GM18907 (cell line): ENCODE measurements around the gene TBCEL.

Source experiments
- ATAC-seq: cut with Tn5 transposase; IDR thresholded peaks from one replicate; pipeline ENCODE4 v1.9.1; 2021; ENCODE audit warnings: mild to moderate bottlenecking, moderate library complexity; ENCODE audit not compliant: unreplicated experiment

The TBCEL gene

GRCh38 chr11:121132211-121132976 lies 108.5 kb downstream of the TBCEL start:
- ATAC-seq, result no peak

DNA sequence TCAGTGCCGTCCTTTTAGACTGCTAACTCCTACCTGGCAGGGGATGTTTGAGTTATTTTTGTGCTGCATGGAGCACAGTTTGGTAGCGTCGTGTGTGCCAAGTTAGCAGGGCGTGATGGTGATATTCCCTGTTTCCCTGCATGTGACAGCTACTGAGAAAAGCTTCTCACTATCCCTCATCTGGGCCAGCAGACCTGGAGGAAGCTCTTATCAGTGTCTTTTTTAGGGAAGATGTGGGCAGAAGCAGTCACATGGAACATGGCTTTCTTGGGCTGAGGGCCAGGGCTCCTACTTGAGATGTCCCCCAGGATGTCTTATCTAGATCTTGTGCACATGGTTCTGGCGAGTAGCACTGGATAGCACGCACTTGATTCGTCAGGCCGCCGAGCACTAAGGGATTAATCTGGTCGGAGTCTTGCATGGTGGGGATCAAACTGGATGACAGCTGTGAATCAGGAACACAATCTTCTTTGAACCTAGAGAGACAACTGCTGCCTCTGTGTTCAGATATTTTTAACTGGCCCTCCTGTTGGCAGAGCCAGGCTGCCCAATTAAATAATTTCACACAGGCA lies 110.9 kb downstream of the TBCEL start:
- ATAC-seq, result no peak

GRCh38 chr11:121137005-121137404 lies 113.1 kb downstream of the TBCEL start:
- no peak for ATAC-seq

DNA sequence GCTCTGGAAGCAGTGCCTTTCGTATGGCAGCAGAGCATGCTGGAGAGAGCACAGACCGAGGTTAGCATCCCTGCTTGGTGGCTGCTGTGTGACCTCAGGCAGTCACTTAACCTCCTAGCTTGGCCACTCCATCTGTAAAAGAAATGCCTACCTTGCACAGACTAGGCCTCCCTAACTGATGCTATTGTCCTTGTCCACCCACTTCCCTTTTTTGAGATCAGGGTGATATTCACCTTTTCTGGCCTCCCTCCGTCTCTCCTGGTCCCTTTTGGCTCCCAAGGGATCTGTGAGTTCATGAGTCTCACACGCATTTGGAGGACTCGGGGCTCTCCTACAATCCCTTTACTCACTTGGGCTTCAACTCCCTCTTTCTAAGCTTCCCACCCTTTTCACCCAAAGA lies 114.4 kb downstream of the TBCEL start:
- ATAC-seq, result no peak

DNA sequence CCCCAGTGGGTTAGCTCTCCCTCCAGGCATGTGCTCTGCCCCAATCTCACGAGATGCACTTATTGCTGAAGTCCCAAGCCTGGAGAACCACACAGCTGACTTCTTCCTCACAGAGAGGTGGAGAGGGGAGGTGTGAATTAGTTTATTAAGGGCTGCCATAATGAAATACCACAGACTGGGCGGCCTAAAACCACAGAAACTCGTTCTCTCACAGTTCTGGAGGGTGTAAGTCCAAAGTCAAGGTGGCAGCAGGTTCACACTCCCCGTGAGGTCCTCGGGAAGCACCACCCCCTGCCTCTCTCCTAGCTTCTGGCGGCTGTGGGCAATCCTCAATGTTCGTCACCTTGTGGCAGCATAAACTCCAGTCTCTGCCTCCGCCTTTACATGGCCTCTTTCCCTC lies 116.5 kb downstream of the TBCEL start:
- no peak for ATAC-seq
